Neural cell (in vitro differentiated cells): ENCODE measurements around the gene CCDC88C.

ENCODE experiments used
- CTCF ChIP-seq: fragments of 450-650 bp; IDR thresholded peaks from 2 replicates; pipeline ENCODE4 v1.5.1; 2014; ENCODE audit warnings: antibody characterized with exemption, mild to moderate bottlenecking, moderate library complexity; ENCODE audit not compliant: poor library complexity, severe bottlenecking
- EP300 ChIP-seq: fragments of 450-650 bp; conservative IDR thresholded peaks from 2 replicates; pipeline ENCODE4 v1.6.1; 2014; ENCODE audit warnings: antibody characterized with exemption, mild to moderate bottlenecking, moderate library complexity; ENCODE audit not compliant: poor library complexity, severe bottlenecking
- RAD21 ChIP-seq: fragments of 450-650 bp; conservative IDR thresholded peaks from 2 replicates; pipeline ENCODE4 v1.6.1; 2014; ENCODE audit warnings: antibody characterized with exemption, mild to moderate bottlenecking, moderate library complexity
- SMC3 ChIP-seq: fragments of 450-650 bp; conservative IDR thresholded peaks from 2 replicates; pipeline ENCODE4 v1.6.1; 2014; ENCODE audit warnings: antibody characterized with exemption, mild to moderate bottlenecking, moderate library complexity; ENCODE audit not compliant: poor library complexity

- TF ChIP-seq SMC3 (no peak), EP300 (no peak), CTCF (no peak), RAD21 (no peak)
Observed at GRCh38 chr14:91337699-91338335, 79.8 kb downstream of the CCDC88C start.
